SK-N-SH treated with all-trans-retinoic acid at 6 μM for 48 hours (cell line): ENCODE data around the gene MUSTN1.

Experiments used
- ATAC-seq: fragments of 200-7000 bp; cut with Tn5 transposase; 3 replicates; pipeline ENCODE4 v1.9.1; 2020; ENCODE audit warnings: mild to moderate bottlenecking, moderate library complexity
- ARNTL ChIP-seq: fragments of 450-650 bp; formaldehyde crosslinking; IDR thresholded peaks from 2 replicates; pipeline ENCODE4 v1.5.0; 2020; ENCODE audit warnings: low read depth, mild to moderate bottlenecking, moderate library complexity, borderline replicate concordance
- BACH2 ChIP-seq: fragments of 250-450 bp; sonication (Bioruptor Pico); IDR thresholded peaks from 2 replicates; pipeline ENCODE4 v1.9.0; 2021; ENCODE audit warnings: mild to moderate bottlenecking, borderline replicate concordance
- CREB5 ChIP-seq: fragments of 250-450 bp; sonication (Bioruptor Pico); IDR thresholded peaks from 2 replicates; pipeline ENCODE4 v1.5.1; 2020; ENCODE audit warnings: low read depth, mild to moderate bottlenecking, moderate library complexity
- CSDC2 ChIP-seq: fragments of 250-450 bp; sonication (Bioruptor Pico); IDR thresholded peaks from 2 replicates; pipeline ENCODE4 v1.5.0; 2020; ENCODE audit warnings: mild to moderate bottlenecking, moderate library complexity
- CSRNP3 ChIP-seq: fragments of 250-450 bp; sonication (Bioruptor Pico); IDR thresholded peaks from 2 replicates; pipeline ENCODE4 v1.5.1; 2021; ENCODE audit warnings: mild to moderate bottlenecking, moderate library complexity
- ESRRG ChIP-seq: fragments of 250-450 bp; sonication (Bioruptor Pico); IDR thresholded peaks from 2 replicates; pipeline ENCODE4 v1.6.1; 2021; ENCODE audit warnings: mild to moderate bottlenecking
- GLIS3 ChIP-seq: fragments of 250-450 bp; sonication (Bioruptor Pico); IDR thresholded peaks from 2 replicates; pipeline ENCODE4 v1.5.0; 2020; ENCODE audit warnings: mild to moderate bottlenecking, moderate library complexity
- ISL1 ChIP-seq: fragments of 250-450 bp; sonication (Bioruptor Pico); IDR thresholded peaks from 2 replicates; pipeline ENCODE4 v2.1.2; 2022; ENCODE audit warnings: mild to moderate bottlenecking, moderate library complexity
- OSR1 ChIP-seq: fragments of 250-450 bp; sonication (Bioruptor Pico); IDR thresholded peaks from 2 replicates; pipeline ENCODE4 v1.8.0; 2022; ENCODE audit warnings: moderate library complexity, mild to moderate bottlenecking, inconsistent platforms
- PATZ1 ChIP-seq: fragments of 250-450 bp; sonication (Bioruptor Pico); IDR thresholded peaks from 2 replicates; pipeline ENCODE4 v1.8.0; 2020; ENCODE audit warnings: mild to moderate bottlenecking, moderate library complexity, borderline replicate concordance
- POU6F1 ChIP-seq: fragments of 250-450 bp; sonication (Bioruptor Pico); IDR thresholded peaks from 2 replicates; pipeline ENCODE4 v1.8.0; 2021; ENCODE audit warnings: low read depth, mild to moderate bottlenecking, moderate library complexity, borderline replicate concordance
- PPARA ChIP-seq: fragments of 250-450 bp; sonication (Bioruptor Pico); IDR thresholded peaks from 2 replicates; pipeline ENCODE4 v1.5.0; 2020; ENCODE audit warnings: mild to moderate bottlenecking, borderline replicate concordance
- RARB ChIP-seq: fragments of 250-450 bp; sonication (Bioruptor Pico); IDR thresholded peaks from 2 replicates; pipeline ENCODE4 v1.8.0; 2021; ENCODE audit warnings: mild to moderate bottlenecking, moderate library complexity
- SNAI2 ChIP-seq: fragments of 250-450 bp; sonication (Bioruptor Pico); IDR thresholded peaks from 2 replicates; pipeline ENCODE4 v1.5.0; 2020; ENCODE audit warnings: mild to moderate bottlenecking, moderate library complexity
- TCF4 ChIP-seq: fragments of 250-450 bp; sonication (Bioruptor Pico); IDR thresholded peaks from 2 replicates; pipeline ENCODE4 v1.8.0; 2021; ENCODE audit warnings: mild to moderate bottlenecking, moderate library complexity, borderline replicate concordance
- TSHZ2 ChIP-seq: fragments of 250-450 bp; sonication (Bioruptor Pico); IDR thresholded peaks from 2 replicates; pipeline ENCODE4 v1.5.0; 2020; ENCODE audit warnings: mild to moderate bottlenecking, moderate library complexity
- ZC3H10 ChIP-seq: fragments of 250-450 bp; sonication (Bioruptor Pico); IDR thresholded peaks from 2 replicates; pipeline ENCODE4 v1.5.1; 2021; ENCODE audit warnings: mild to moderate bottlenecking, moderate library complexity
- ZFP3 ChIP-seq: fragments of 250-450 bp; sonication (Bioruptor Pico); IDR thresholded peaks from 2 replicates; pipeline ENCODE4 v1.5.0; 2020; ENCODE audit warnings: mild to moderate bottlenecking, moderate library complexity
- ZFP30 ChIP-seq: fragments of 450-650 bp; formaldehyde crosslinking; IDR thresholded peaks from 2 replicates; pipeline ENCODE4 v1.5.0; 2022; ENCODE audit warnings: mild to moderate bottlenecking, moderate library complexity
- ZNF70 ChIP-seq: fragments of 450-650 bp; formaldehyde crosslinking; IDR thresholded peaks from 2 replicates; pipeline ENCODE4 v1.5.0; 2020; ENCODE audit warnings: mild to moderate bottlenecking, moderate library complexity
- ZNF8 ChIP-seq: fragments of 450-650 bp; formaldehyde crosslinking; IDR thresholded peaks from 2 replicates; pipeline ENCODE4 v1.5.0; 2020; ENCODE audit warnings: mild to moderate bottlenecking, moderate library complexity

Gene MUSTN1

GRCh38 chr3:52865994-52866393, 31.2 kb upstream of the MUSTN1 start:
- TF ChIP-seq SNAI2 (CRISPR knock-in tag) (no peak), BACH2 (no peak), ZC3H10 (CRISPR knock-in tag) (no peak), POU6F1 (CRISPR knock-in tag) (no peak), ZFP30 (CRISPR knock-in tag) (no peak), PPARA (no peak), ZFP3 (no peak), ZNF8 (CRISPR knock-in tag) (no peak), PATZ1 (CRISPR knock-in tag) (no peak), OSR1 (no peak), CSRNP3 (CRISPR knock-in tag) (no peak), ARNTL (CRISPR knock-in tag) (no peak), TSHZ2 (CRISPR knock-in tag) (no peak), TCF4 (CRISPR knock-in tag) (no peak), CREB5 (no peak), ISL1 (CRISPR knock-in tag) (no peak), RARB (CRISPR knock-in tag) (no peak), ESRRG (CRISPR knock-in tag) (no peak)
- ATAC-seq: no peak

- no peak for ATAC-seq
- no peak for TF ChIP-seq BACH2
- TF ChIP-seq TCF4 (CRISPR knock-in tag): no peak
- TF ChIP-seq CSDC2 (CRISPR knock-in tag): no peak
- TF ChIP-seq ESRRG (CRISPR knock-in tag): no peak
- no peak for TF ChIP-seq PATZ1 (CRISPR knock-in tag)
- TF ChIP-seq ZNF70: no peak
- TF ChIP-seq POU6F1 (CRISPR knock-in tag): no peak
- TF ChIP-seq ARNTL (CRISPR knock-in tag): no peak
- TF ChIP-seq ZFP3: no peak
- no peak for TF ChIP-seq TSHZ2 (CRISPR knock-in tag)
- TF ChIP-seq ZFP30 (CRISPR knock-in tag): no peak
- no peak for TF ChIP-seq ZNF8 (CRISPR knock-in tag)
- TF ChIP-seq OSR1: no peak
- no peak for TF ChIP-seq CSRNP3 (CRISPR knock-in tag)
- TF ChIP-seq SNAI2 (CRISPR knock-in tag): no peak
- no peak for TF ChIP-seq GLIS3 (CRISPR knock-in tag)
- TF ChIP-seq PPARA: no peak
- TF ChIP-seq RARB (CRISPR knock-in tag): no peak
Observed at GRCh38 chr3:52860424-52860768, 25.6 kb upstream of the MUSTN1 start.
